Right lobe of liver (tissue), 6 donors: ENCODE data around the gene FCER2. TPM values are rescaled to one million over a fixed set of nuclear protein-coding genes. Genes with fewer than 3 reads are reported as not detected.

Experiments
- ATAC-seq, 4 donors: fragments of 200-7000 bp; cut with Tn5 transposase; one replicate each; pipeline ENCODE4 v1.9.1; 2020; ENCODE audit warnings: mild to moderate bottlenecking in 4 of 4, moderate library complexity in 4 of 4
- DNase-seq, 3 donors: peaks; one replicate each; pipeline ENCODE4 v3.0.0-alpha.2; 2020
- H3K27ac ChIP-seq, 3 donors: fragments of 200-600 bp; one replicate each; pipeline ENCODE4 v1.8.0; 2022
- H3K27me3 ChIP-seq, 2 donors: fragments of 200-600 bp; one replicate each; pipeline ENCODE4 v1.8.0; 2022
- H3K36me3 ChIP-seq, 4 donors: fragments of 200-600 bp; sonication (generic) in 1 of 4; one replicate each; pipeline versions ENCODE4 v1.5.1 to v1.8.0; 2017 to 2022; ENCODE audit warnings: control low read depth in 1 of 4
- H3K4me1 ChIP-seq, 4 donors: fragments of 200-600 bp; sonication (generic) in 1 of 4; one replicate each; pipeline versions ENCODE4 v1.5.1 to v1.8.0; 2017 to 2022; ENCODE audit warnings: control low read depth in 1 of 4
- H3K4me3 ChIP-seq, 3 donors: fragments of 200-600 bp; one replicate each; pipeline ENCODE4 v1.8.0; 2022
- H3K9me3 ChIP-seq, 4 donors: fragments of 200-600 bp; sonication (generic) in 1 of 4; one replicate each; pipeline versions ENCODE4 v1.5.1 to v1.8.0; 2017 to 2022; ENCODE audit warnings: control low read depth in 1 of 4
- CTCF ChIP-seq, 4 donors: fragments of 200-600 bp in 3 of 4; fragments of 450-650 bp in 1 of 4; IDR thresholded peaks; one replicate each; pipeline versions ENCODE4 v1.5.1 to v1.8.0; 2016 to 2022; ENCODE audit warnings: antibody characterized with exemption in 4 of 4, mild to moderate bottlenecking in 2 of 4
- POLR2A ChIP-seq: fragments of 450-650 bp; IDR thresholded peaks from one replicate; pipeline ENCODE4 v1.6.1; 2017; ENCODE audit warnings: antibody characterized with exemption, mild to moderate bottlenecking
- WGBS: methylation state at CpG from one replicate; pipeline ENCODE4 v1.1.6; 2018; ENCODE audit warnings: low coverage, low lambda C conversion rate; ENCODE audit not compliant: insufficient coverage; ENCODE audit errors: missing lambda C conversion rate; 5-methylcytosine and 5-hydroxymethylcytosine counted together
- intact Hi-C, 2 donors: fragments of 100-400 bp; cut with DNase I; formaldehyde crosslinking; loops; one replicate each; pipeline versions ENCODE4 v1.11.2 to v1.14.1; 2022
- long read RNA-seq: library from polyadenylated mRNA; unstranded; transcript quantifications from one replicate; pipeline ENCODE4 v2.0.0, GENCODE V29; 2019
- total RNA-seq, 6 experiments: library from RNA; depleted of rRNA in 2 of 6; stranded (reverse); fragments of >200 nt in 2 of 6; fragmentation: NEBNext Ultra II Directional in 3 of 6; extraction: Animal tissue kit (Norgen Biotek cat#: 25700) in 3 of 6; gene quantifications; one replicate each; pipeline versions ENCODE4 v1.1.0 to v1.2.4, GENCODE V29; 2016 to 2023
- donor health status: DM: no; HTN: yes; CAD: no.
- donor health status: DM: no; HTN: no; CAD: no.
- donor health status: DM: no; HTN: no; CAD: no.
- donor health status: DM: no; HTN: yes; CAD: no.
- donor health status: DM: no; HTN: yes; CAD: no.

FCER2 gene
- under 1 TPM in 2 of 6 experiments, not detected in 4; 0.18 to 0.29 TPM for total RNA-seq
- long read RNA-seq, result 0 reads

- WGBS, result 39% methylated on average over 11 of the region's 20 CpGs
- H3K4me3 ChIP-seq, result no peak within 1 kb of the TSS
- no peak for DNase-seq
Measured at GRCh38 chr19:7701654-7702457, at the start of gene FCER2. Gene FCER2 (minus strand): TSS chr19:7702131. CDS start chr19:7699760, 2,371 bp downstream.

GRCh38 chr19:7751157-7751783, 49.3 kb upstream of the FCER2 start:
- Histone ChIP-seq H3K4me1 (no peaks in the 10 kb centered on the region), H3K36me3 (no peaks in the 10 kb centered on the region), H3K27me3 (no peaks in the 10 kb centered on the region), H3K9me3 (no peaks in the 10 kb centered on the region), H3K27ac (no peak overlapping the region), H3K4me3 (no peak overlapping the region)
- intact Hi-C loops, result no loop called here
- DNase-seq, result no peak
- ATAC-seq, result no peak
- TF ChIP-seq CTCF (IDR thresholded peaks at IDR 0.05) (no peak), POLR2A (no peak)
- 35% methylated on average over 10 of the region's 12 CpGs for WGBS

More at GRCh38 chr19:7701654-7702457, at the start of gene FCER2:
- ATAC-seq, result peak in 1 of 4 donors; percentile 21
- Histone ChIP-seq H3K27me3 (no peaks in the 10 kb centered on the region), H3K36me3 (no peaks in the 10 kb centered on the region), H3K9me3 (no peaks in the 10 kb centered on the region), H3K4me1 (no peaks in the 10 kb centered on the region), H3K27ac (no peak within 1 kb of the TSS)
- intact Hi-C loops, result no loop called here
- TF ChIP-seq POLR2A (no peak), CTCF (IDR thresholded peaks at IDR 0.05) (no peak)

- TF ChIP-seq POLR2A (no peak), CTCF (IDR thresholded peaks at IDR 0.05) (no peak)
- Histone ChIP-seq H3K36me3 (no peaks in the 10 kb centered on the region), H3K27ac (no peak overlapping the region), H3K9me3 (no peaks in the 10 kb centered on the region), H3K4me3 (no peak overlapping the region), H3K27me3 (no peaks in the 10 kb centered on the region), H3K4me1 (no peaks in the 10 kb centered on the region)
- intact Hi-C loops, result no loop called here
- DNase-seq, result no peak
- WGBS, result 21% methylated on average over 4 of the region's 4 CpGs
- ATAC-seq, result peak in 2 of 4 donors; percentile 25 to 44
Measured at GRCh38 chr19:7748756-7749155, 46.8 kb upstream of the FCER2 start.

GRCh38 chr19:7748171-7748570, 46.2 kb upstream of the FCER2 start:
- ATAC-seq (no peak), DNase-seq (no peak)
- WGBS, result 73% methylated on average over 2 of the region's 2 CpGs
- intact Hi-C loops, result no loop called here
- TF ChIP-seq POLR2A (no peak), CTCF (IDR thresholded peaks at IDR 0.05) (no peak)
- Histone ChIP-seq H3K36me3 (no peaks in the 10 kb centered on the region), H3K9me3 (no peaks in the 10 kb centered on the region), H3K27me3 (no peaks in the 10 kb centered on the region), H3K4me1 (no peaks in the 10 kb centered on the region), H3K4me3 (no peak overlapping the region), H3K27ac (no peak overlapping the region)
